HCT116 (cell line): Measurements from ENCODE around the gene NFATC3. TPM values are rescaled to one million over a fixed set of nuclear protein-coding genes. Genes with fewer than 3 reads are reported as not detected.
"Not testable (repeated sequence)": the region's sequence is repeated elsewhere in the genome, so short reads cannot be mapped to it uniquely, and the experiment has no call there.

ENCODE experiments used
- ATAC-seq: fragments of 200-7000 bp; cut with Tn5 transposase; 2 replicates; pipeline ENCODE4 v1.9.1; 2020; ENCODE audit warnings: mild to moderate bottlenecking, moderate library complexity
- BruUV-seq: library from RNA; stranded (reverse); fragments of 400-500 nt; replicated peaks from 2 replicates; lab custom pipeline; 2021; lab: Mats Ljungman, UMichigan
- CTCF ChIA-PET: fragments of 300-600 bp; sonication (Branson Sonifier 250); formaldehyde crosslinking; loops from one replicate; lab custom pipeline; 2021; ENCODE audit warnings: antibody characterized with exemption; lab: Charles Lee
- POLR2A ChIA-PET: fragments of 300-600, 350-600 bp; sonication (Branson Sonifier 250); formaldehyde crosslinking; loops from one replicate; lab custom pipeline; 2021; ENCODE audit warnings: antibody characterized with exemption; lab: Charles Lee
- RAD21 ChIA-PET, 2 experiments: fragments of 300-600 bp; sonication (Branson Sonifier 250); formaldehyde crosslinking; loops; one replicate each; lab custom pipeline; 2023; ENCODE audit warnings: low total read pairs in 2 of 2; ENCODE audit not compliant: uncharacterized antibody in 2 of 2, unreplicated experiment in 2 of 2, low non-redundant PET in 1 of 2; lab: Charles Lee
- DNase-seq: peaks from one replicate; pipeline ENCODE4 v3.0.0-alpha.2; 2010; ENCODE audit warnings: low read depth, low spot score
- H2AFZ ChIP-seq: fragments of 200-600 bp; shearing (Covaris generic), sonication (generic); 2 replicates; pipeline ENCODE4 v1.6.1; 2017; ENCODE audit warnings: low read depth, mixed run types, mixed read lengths, antibody characterized with exemption, low read length; ENCODE audit not compliant: poor library complexity, severe bottlenecking
- H3K27ac ChIP-seq: 2 replicates; pipeline ENCODE4 v1.5.1; 2012; ENCODE audit warnings: low read depth, low read length
- H3K27me3 ChIP-seq: fragments of 200-600 bp; sonication (generic); 2 replicates; pipeline ENCODE4 v1.6.1; 2016; ENCODE audit warnings: mixed run types, low read length, mixed read lengths; ENCODE audit not compliant: insufficient read depth
- H3K36me3 ChIP-seq, 2 experiments: fragments of 200-500 bp in 1 of 2; fragments of 200-600 bp in 1 of 2; sonication (Bioruptor generic) in 1 of 2; sonication (generic) in 1 of 2; 2 replicates each; pipeline versions ENCODE4 v1.5.1 to v1.6.1; 2014 to 2016; ENCODE audit warnings: low read length in 2 of 2, inconsistent platforms in 1 of 2, mixed read lengths in 1 of 2, mixed run types in 1 of 2; ENCODE audit not compliant: insufficient read depth in 2 of 2, control insufficient read depth in 1 of 2
- H3K4me1 ChIP-seq, 2 experiments: fragments of 200-600 bp in 1 of 2; sonication (generic) in 1 of 2; 2 replicates each; pipeline versions ENCODE4 v1.5.1 to v1.6.1; 2012 to 2017; ENCODE audit warnings: low read length in 2 of 2, inconsistent platforms in 1 of 2, mild to moderate bottlenecking in 1 of 2, mixed read lengths in 1 of 2, mixed run types in 1 of 2, moderate library complexity in 1 of 2; ENCODE audit not compliant: insufficient read depth in 2 of 2, control insufficient read depth in 1 of 2
- H3K4me2 ChIP-seq: fragments of 200-600 bp; sonication (generic); 2 replicates; pipeline ENCODE4 v1.6.1; 2017; ENCODE audit warnings: mixed run types, low read length, mixed read lengths
- H3K4me3 ChIP-seq, 2 experiments: fragments of 200-600 bp in 1 of 2; sonication (generic) in 1 of 2; replicated peaks in 1 of 2; 2 replicates each; pipeline ENCODE4 v1.5.1; 2011 to 2016; ENCODE audit warnings: low read length in 2 of 2, control low read depth in 1 of 2, low read depth in 1 of 2, mild to moderate bottlenecking in 1 of 2, mixed read lengths in 1 of 2, mixed run types in 1 of 2
- H3K79me2 ChIP-seq: fragments of 200-600 bp; sonication (generic); 2 replicates; pipeline ENCODE4 v1.6.1; 2017; ENCODE audit warnings: mild to moderate bottlenecking, mixed run types, low read length, moderate library complexity, mixed read lengths; ENCODE audit not compliant: insufficient read depth
- H3K9ac ChIP-seq: fragments of 200-600 bp; sonication (generic); 2 replicates; pipeline ENCODE4 v1.6.1; 2016; ENCODE audit warnings: low read length, mixed read lengths
- H3K9me2 ChIP-seq: fragments of 200-600 bp; sonication (generic), shearing (Covaris generic); 2 replicates; pipeline ENCODE4 v1.6.1; 2017; ENCODE audit warnings: mixed run types, mild to moderate bottlenecking, moderate library complexity; ENCODE audit not compliant: insufficient read depth
- H3K9me3 ChIP-seq, 2 experiments: fragments of 200-500 bp in 1 of 2; fragments of 200-600 bp in 1 of 2; sonication (Bioruptor generic) in 1 of 2; sonication (generic) in 1 of 2; 2 replicates each; pipeline ENCODE4 v1.6.1; 2014 to 2017; ENCODE audit warnings: low read length in 2 of 2, mixed read lengths in 2 of 2, inconsistent platforms in 1 of 2, low read depth in 1 of 2, mild to moderate bottlenecking in 1 of 2, mixed run types in 1 of 2, moderate library complexity in 1 of 2; ENCODE audit not compliant: control insufficient read depth in 1 of 2, insufficient read depth in 1 of 2
- H4K20me1 ChIP-seq: fragments of 200-600 bp; sonication (generic), shearing (Covaris generic); 2 replicates; pipeline ENCODE4 v1.6.1; 2017; ENCODE audit warnings: mixed run types, mild to moderate bottlenecking, moderate library complexity; ENCODE audit not compliant: insufficient read depth
- CTCF ChIP-seq, 3 experiments: fragments of 200-600 bp in 1 of 3; sonication (generic) in 1 of 3; IDR thresholded peaks in 2 of 3; conservative IDR thresholded peaks in 1 of 3; 2 replicates each; pipeline ENCODE4 v1.5.1; 2012 to 2017; ENCODE audit warnings: low read depth in 2 of 3, low read length in 2 of 3, antibody characterized with exemption in 1 of 3, borderline replicate concordance in 1 of 3, control low read depth in 1 of 3, mild to moderate bottlenecking in 1 of 3, mixed read lengths in 1 of 3, mixed run types in 1 of 3, moderate library complexity in 1 of 3; ENCODE audit not compliant: insufficient read depth in 1 of 3
- EZH2phosphoT487 ChIP-seq: fragments of 200-600 bp; IDR thresholded peaks from 2 replicates; pipeline ENCODE4 v1.6.1; 2018; ENCODE audit warnings: antibody characterized with exemption, borderline replicate concordance
- RAD21 ChIP-seq: IDR thresholded peaks from 2 replicates; pipeline ENCODE4 v1.6.1; 2012; ENCODE audit warnings: low read depth, mild to moderate bottlenecking
- YY1 ChIP-seq: IDR thresholded peaks from 2 replicates; pipeline ENCODE4 v1.6.1; 2011; ENCODE audit warnings: low read length, low read depth, moderate library complexity, mild to moderate bottlenecking; ENCODE audit not compliant: insufficient replicate concordance; ENCODE audit errors: extremely low read depth
- intact Hi-C: fragments of 100-400 bp; cut with micrococcal nuclease; formaldehyde crosslinking; loops from 2 replicates; pipeline ENCODE4 v1.10.0; 2022
- total RNA-seq: library from RNA; stranded (reverse); gene quantifications from one replicate; pipeline ENCODE4 v1.2.1, GENCODE V29; 2021; ENCODE audit not compliant: unreplicated experiment

Gene NFATC3
- total RNA-seq, 1 experiment from 2014 or later, result 25.6 TPM

GRCh38 chr16:68091380-68092261 lies 6.5 kb downstream of the NFATC3 start (continued):
- TF ChIP-seq EZH2phosphoT487, result no peak
- TF ChIP-seq, all 23 proteins: peak for 0

DNA sequence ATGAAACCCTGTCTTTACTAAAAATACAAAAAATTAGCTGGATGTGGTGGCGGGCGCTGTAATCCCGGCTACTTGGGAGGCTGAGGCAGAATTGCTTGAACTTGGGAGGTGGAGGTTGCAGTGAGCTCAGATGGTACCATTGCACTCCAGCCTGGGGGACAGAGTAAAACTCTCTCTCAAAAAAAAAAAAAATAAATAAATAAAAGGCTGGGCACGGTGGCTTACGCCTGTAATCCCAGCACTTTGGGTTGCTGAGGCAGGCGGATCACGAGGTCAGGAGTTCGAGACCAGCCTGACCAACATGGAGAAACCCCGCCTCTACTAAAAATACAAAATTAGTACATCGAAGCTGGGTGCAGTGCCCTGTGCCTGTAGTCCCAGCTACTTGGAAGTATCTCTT lies 7.1 kb downstream of the NFATC3 start:
- H3K27me3 ChIP-seq, DNase-seq, H2AFZ ChIP-seq, H3K27ac ChIP-seq, POLR2A ChIA-PET, H3K36me3 ChIP-seq, H4K20me1 ChIP-seq, H3K9me2 ChIP-seq, H3K9me3 ChIP-seq, H3K4me2 ChIP-seq, H3K9ac ChIP-seq, H3K4me3 ChIP-seq, intact Hi-C loops, ATAC-seq, BruUV-seq: not testable (repeated sequence)
- ChIA-PET CTCF (interaction anchor here (1.0 kb wide), 1 partner anchor 52 kb away, joined by 3 read pairs; no protein-coding TSS in a partner anchor), RAD21 (interaction anchor here in 1 of 2 experiments (0.7 kb wide), 1 partner anchor 376 kb away, joined by 4 read pairs; no protein-coding TSS in a partner anchor)
- H3K4me1 ChIP-seq, result peaks cover 14 to 23% of the 10 kb centered on the region in 2 experiments; a peak in 3 of 4 replicates
- peaks cover 98% of the 10 kb centered on the region for H3K79me2 ChIP-seq

DNA sequence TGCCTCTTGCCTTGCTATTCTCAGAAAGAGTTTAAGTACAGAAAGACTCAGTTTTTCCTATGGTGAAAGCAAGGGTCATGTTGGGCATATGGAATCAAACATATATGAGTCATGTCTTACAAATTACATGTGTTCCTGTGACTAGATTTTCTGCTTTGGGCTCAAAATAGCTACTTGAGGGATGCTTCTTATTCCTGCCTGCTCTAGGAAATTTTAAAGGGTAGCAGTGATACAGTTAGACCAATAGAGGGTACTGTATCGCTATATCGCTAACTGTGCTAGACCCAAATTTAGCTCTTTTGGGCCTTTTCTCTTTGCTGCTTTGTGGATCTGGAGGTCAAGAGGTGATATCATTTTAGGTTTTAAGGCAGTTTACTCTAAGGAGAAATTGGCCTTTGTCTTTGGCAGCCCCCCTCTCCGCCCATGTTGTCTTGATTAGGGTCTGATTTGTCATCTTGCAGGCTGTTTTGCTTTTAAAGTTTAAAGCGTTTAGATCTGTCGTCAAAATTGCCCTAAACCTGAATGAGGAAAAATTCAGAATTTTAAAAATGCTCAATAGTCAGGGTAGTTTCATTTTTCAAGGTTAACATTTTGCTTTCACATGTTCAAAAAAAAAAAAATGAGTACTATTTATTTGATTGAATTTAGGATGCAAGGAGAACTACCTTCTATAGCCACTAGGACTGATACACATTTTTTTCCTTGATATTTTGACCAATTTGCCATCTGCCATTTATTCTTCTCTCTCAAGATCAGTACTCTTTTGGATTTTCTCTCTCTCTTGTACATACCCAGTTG lies 8.8 kb downstream of the NFATC3 start:
- ATAC-seq, result peak; percentile 85
- CTCF ChIA-PET, result interaction anchor here (0.5 to 1.6 kb wide), 20 partner anchors 9 to 217 kb away, joined by 3 to 14 read pairs (median 4); partner anchors contain the start of genes NFATC3, PRMT7, SLC7A6 and SLC7A6OS

More for the DNA sequence above, 8.8 kb downstream of the NFATC3 start:
- Histone ChIP-seq H3K9me3 (no peaks in the 10 kb centered on the region), H3K9me2 (no peaks in the 10 kb centered on the region), H3K4me1 (peaks cover 13 to 23% of the 10 kb centered on the region in 2 experiments; a peak in 3 of 4 replicates), H3K9ac (no peak overlapping the region), H3K4me2 (no peak overlapping the region), H3K36me3 (no peaks in the 10 kb centered on the region), H3K27me3 (no peaks in the 10 kb centered on the region), H3K4me3 (no peak overlapping the region), H3K27ac (no peak overlapping the region), H3K79me2 (peaks cover 96% of the 10 kb centered on the region), H4K20me1 (peaks cover 9% of the 10 kb centered on the region; the same call in 1 of the 2 replicates), H2AFZ (no peak overlapping the region)
- POLR2A ChIA-PET, result no interaction called here
- intact Hi-C loops, result loop anchor here (1.0 kb wide), 1 partner anchor 135 kb away; no protein-coding TSS in a partner anchor
- no peak for DNase-seq
- RAD21 ChIA-PET, result interaction anchor here (0.7 to 1.3 kb wide), 3 partner anchors 124 to 136 kb away, joined by 3 to 4 read pairs (median 4); no protein-coding TSS in a partner anchor
- TF ChIP-seq RAD21 (peak; percentile 72), CTCF (IDR thresholded peaks at IDR 0.05 in 2 of 3, conservative IDR thresholded peaks at IDR 0.05 in 1 of 3; ENCODE audit: borderline replicate concordance in 1 of 3, insufficient read depth in 1 of 3, low read depth in 2 of 3, low read length in 2 of 3) (peak; percentile 46 to 61 (median 48); a peak in 5 of 6 replicates), YY1 (no peak)
- no TSS peak for BruUV-seq
